HG02870 (cell line): ENCODE data around the gene CCDC149.

Experiments
- ATAC-seq: cut with Tn5 transposase; IDR thresholded peaks from one replicate; pipeline ENCODE4 v1.9.1; 2021; ENCODE audit warnings: mild to moderate bottlenecking, moderate library complexity; ENCODE audit not compliant: unreplicated experiment

The CCDC149 gene

GRCh38 chr4:24805566-24805965 is 107.3 kb downstream of the CCDC149 start:
- ATAC-seq, result no peak

- no peak for ATAC-seq
Measured at GRCh38 chr4:24805067-24805466, 107.8 kb downstream of the CCDC149 start.

GRCh38 chr4:24802648-24803047 is 110.2 kb downstream of the CCDC149 start:
- ATAC-seq, result no peak

GRCh38 chr4:24801136-24801855 is 111.5 kb downstream of the CCDC149 start:
- ATAC-seq, result no peak

- no peak for ATAC-seq
Measured at GRCh38 chr4:24800325-24800895, 112.4 kb downstream of the CCDC149 start.

- ATAC-seq, result no peak
Measured at GRCh38 chr4:24799544-24800324, 113.1 kb downstream of the CCDC149 start.

GRCh38 chr4:24799196-24799543 is 113.7 kb downstream of the CCDC149 start:
- ATAC-seq, result no peak

- ATAC-seq, result no peak
Measured at GRCh38 chr4:24798036-24798610, 114.7 kb downstream of the CCDC149 start.

GRCh38 chr4:24796620-24797019 is 116.2 kb downstream of the CCDC149 start:
- no peak for ATAC-seq

- no peak for ATAC-seq
Measured at GRCh38 chr4:24795666-24796381, 117.0 kb downstream of the CCDC149 start.

GRCh38 chr4:24794916-24795665 is 117.8 kb downstream of the CCDC149 start, which contains the start of gene SOD3:
TSS of gene SOD3 (plus strand) at chr4:24795573. CDS start at chr4:24799522, 3,949 bp downstream.
- ATAC-seq, result no peak

GRCh38 chr4:24794480-24794879 is 118.4 kb downstream of the CCDC149 start:
- no peak for ATAC-seq

GRCh38 chr4:24794051-24794450 is 118.8 kb downstream of the CCDC149 start:
- ATAC-seq, result no peak

- ATAC-seq, result no peak
Measured at GRCh38 chr4:24793219-24794005, 119.4 kb downstream of the CCDC149 start.

- no peak for ATAC-seq
Measured at GRCh38 chr4:24792552-24792951, 120.3 kb downstream of the CCDC149 start.

GRCh38 chr4:24791043-24791442 is 121.8 kb downstream of the CCDC149 start:
- ATAC-seq, result no peak

GRCh38 chr4:24783506-24783905 is 129.3 kb downstream of the CCDC149 start:
- ATAC-seq, result no peak

- no peak for ATAC-seq
Measured at GRCh38 chr4:24781999-24782745, 130.7 kb downstream of the CCDC149 start.
